Smooth muscle cell (in vitro differentiated cells): Measurements from ENCODE around the gene CDC73. TPM values are rescaled to one million over a fixed set of nuclear protein-coding genes. Genes with fewer than 3 reads are reported as not detected.
A peak's percentile ranks its signal among the peaks of the same experiment; 100 is the strongest.

Experiments used
- DNase-seq: peaks from one replicate; lab custom pipeline; 2025; ENCODE audit not compliant: unreplicated experiment; lab: John Stamatoyannopoulos, UW
- H2AFZ ChIP-seq: fragments of 200-600 bp; sonication (generic); 2 replicates; pipeline ENCODE4 v1.6.0; 2016; ENCODE audit warnings: antibody characterized with exemption, low read depth, mild to moderate bottlenecking
- H3F3A ChIP-seq: fragments of 200-600 bp; sonication (generic); 2 replicates; pipeline ENCODE4 v1.6.0; 2017; ENCODE audit warnings: antibody characterized with exemption, low read depth
- H3K27ac ChIP-seq: fragments of 200-600 bp; sonication (generic); 2 replicates; pipeline ENCODE4 v1.5.1; 2016; ENCODE audit warnings: low read depth, mild to moderate bottlenecking
- H3K27me3 ChIP-seq: fragments of 200-600 bp; sonication (generic); 2 replicates; pipeline ENCODE4 v1.6.1; 2016; ENCODE audit warnings: low read depth, mild to moderate bottlenecking
- H3K36me3 ChIP-seq: fragments of 200-600 bp; sonication (generic); 2 replicates; pipeline ENCODE4 v1.5.1; 2016; ENCODE audit warnings: low read depth
- H3K4me1 ChIP-seq: fragments of 200-600 bp; sonication (generic); 2 replicates; pipeline ENCODE4 v1.5.1; 2016; ENCODE audit warnings: low read depth
- H3K4me2 ChIP-seq: fragments of 200-600 bp; sonication (generic); 2 replicates; pipeline ENCODE4 v1.6.0; 2016; ENCODE audit warnings: mild to moderate bottlenecking
- H3K4me3 ChIP-seq: fragments of 200-600 bp; sonication (generic); 2 replicates; pipeline ENCODE4 v1.5.1; 2016; ENCODE audit warnings: mild to moderate bottlenecking
- H3K79me2 ChIP-seq: fragments of 200-600 bp; sonication (generic); 2 replicates; pipeline ENCODE4 v1.6.0; 2016; ENCODE audit warnings: low read depth, mild to moderate bottlenecking
- H3K9ac ChIP-seq: fragments of 200-600 bp; sonication (generic); 2 replicates; pipeline ENCODE4 v1.6.0; 2016; ENCODE audit warnings: low read depth
- H3K9me3 ChIP-seq: fragments of 200-600 bp; sonication (generic); replicated peaks from 2 replicates; pipeline ENCODE4 v1.5.1; 2016; ENCODE audit warnings: low read depth
- H4K20me1 ChIP-seq: fragments of 200-600 bp; sonication (generic); 2 replicates; pipeline ENCODE4 v1.6.0; 2016; ENCODE audit warnings: low read depth
- CTCF ChIP-seq: fragments of 200-600 bp; sonication (generic); IDR thresholded peaks from 2 replicates; pipeline ENCODE4 v1.5.1; 2017; ENCODE audit warnings: borderline replicate concordance, mild to moderate bottlenecking, antibody characterized with exemption; ENCODE audit not compliant: insufficient read depth, poor library complexity, severe bottlenecking
- WGBS: methylation state at CpG from one replicate; pipeline ENCODE4 v1.1.7; 2016; ENCODE audit warnings: low lambda C conversion rate; 5-methylcytosine and 5-hydroxymethylcytosine counted together
- polyA plus RNA-seq: library from polyadenylated mRNA; unstranded; fragments of >200 nt; fragmentation: Nextera tagmentation; extraction: Ambion mirVana; gene quantifications from 2 replicates; pipeline ENCODE4 v1.2.1, GENCODE V29; 2016
- total RNA-seq: library from RNA; depleted of rRNA; stranded (reverse); fragments of >200 nt; gene quantifications from 2 replicates; pipeline ENCODE4 v1.2.3, GENCODE V29; 2014

The CDC73 gene
- total and polyA plus RNA-seq, 2 experiments from 2014 or later = 28.5 to 32.0 TPM

- Histone ChIP-seq H3K27me3 (no peaks in the 10 kb centered on the region), H4K20me1 (no peaks in the 10 kb centered on the region), H3K36me3 (no peaks in the 10 kb centered on the region), H3K4me1 (no peaks in the 10 kb centered on the region), H3K4me3 (no peak overlapping the region), H3K79me2 (no peaks in the 10 kb centered on the region), H3F3A (no peaks in the 10 kb centered on the region), H3K9ac (no peak overlapping the region), H3K27ac (peak overlapping the region; percentile 39), H3K4me2 (no peak overlapping the region), H3K9me3 (no peaks in the 10 kb centered on the region), H2AFZ (no peak overlapping the region)
- no peak for TF ChIP-seq CTCF
- no peak for DNase-seq
- WGBS = 67% methylated on average over 2 of the region's 2 CpGs
These were observed 149.2 kb downstream of the CDC73 start for GRCh38 chr1:193270996-193271395.

DNA sequence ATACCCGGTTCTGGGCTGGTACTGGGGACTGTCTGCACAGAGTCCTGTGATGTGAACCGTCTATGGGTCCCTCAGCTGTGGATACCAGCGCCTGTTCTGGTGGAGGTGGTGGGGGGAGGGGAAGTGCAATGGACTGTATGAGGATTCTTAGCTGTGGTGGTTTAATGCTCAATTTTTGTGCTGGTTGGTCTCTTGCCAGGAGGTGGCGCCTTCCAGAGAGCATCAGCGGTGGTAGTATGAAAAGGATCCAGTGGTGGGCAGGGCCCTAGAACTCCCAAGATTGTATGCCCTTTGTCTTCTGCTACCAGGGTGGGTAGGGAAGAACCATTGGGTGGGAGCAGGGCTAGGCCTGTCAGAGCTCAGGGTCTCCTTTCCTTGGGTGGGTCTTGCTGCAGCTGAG is 153.9 kb downstream of the CDC73 start:
- TF ChIP-seq CTCF = no peak
- Histone ChIP-seq H3K9ac (no peak overlapping the region), H2AFZ (no peak overlapping the region), H3K4me2 (no peak overlapping the region), H3K27ac (no peak overlapping the region), H3K4me3 (no peak overlapping the region), H4K20me1 (no peaks in the 10 kb centered on the region), H3K79me2 (no peaks in the 10 kb centered on the region), H3K9me3 (no peaks in the 10 kb centered on the region), H3K27me3 (no peaks in the 10 kb centered on the region), H3F3A (no peaks in the 10 kb centered on the region), H3K4me1 (no peaks in the 10 kb centered on the region), H3K36me3 (no peaks in the 10 kb centered on the region)
- no peak for DNase-seq
- WGBS = 85% methylated on average over 5 of the region's 5 CpGs

- Histone ChIP-seq H3K4me3 (no peak overlapping the region), H3K4me2 (no peak overlapping the region), H4K20me1 (no peaks in the 10 kb centered on the region), H3K9me3 (no peaks in the 10 kb centered on the region), H3K27ac (no peak overlapping the region), H3F3A (no peaks in the 10 kb centered on the region), H2AFZ (no peak overlapping the region), H3K36me3 (no peaks in the 10 kb centered on the region), H3K4me1 (no peaks in the 10 kb centered on the region), H3K9ac (no peak overlapping the region), H3K79me2 (no peaks in the 10 kb centered on the region), H3K27me3 (no peaks in the 10 kb centered on the region)
- TF ChIP-seq CTCF = no peak
- no peak for DNase-seq
- 96% methylated on average over 2 of the region's 2 CpGs for WGBS
These were observed 157.1 kb downstream of the CDC73 start for GRCh38 chr1:193278968-193279367.

DNA sequence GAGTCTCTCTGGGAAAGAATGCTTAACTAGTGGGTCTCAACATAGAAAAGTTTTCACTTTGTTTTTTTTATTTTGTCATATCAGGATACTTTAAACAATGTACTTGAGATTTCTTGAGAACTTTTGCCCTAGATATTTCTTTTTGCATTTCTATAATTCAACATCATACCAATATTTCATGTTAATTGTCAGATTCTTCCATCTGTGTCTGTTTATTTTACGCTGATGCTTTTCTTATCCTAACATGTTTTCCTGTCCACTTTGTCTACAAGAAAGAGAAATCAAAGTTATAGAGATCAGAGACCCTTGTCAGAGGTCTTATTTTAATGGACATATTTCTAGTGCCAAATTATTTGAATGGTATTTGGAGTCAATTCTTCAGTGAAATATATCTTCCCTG is 160.1 kb downstream of the CDC73 start:
- no peak for TF ChIP-seq CTCF
- WGBS = 98% methylated on average over 1 of the region's 1 CpG
- H3K27ac ChIP-seq = no peak overlapping the region

More for the DNA sequence above, 160.1 kb downstream of the CDC73 start:
- H3K27me3 ChIP-seq = no peaks in the 10 kb centered on the region
- no peaks in the 10 kb centered on the region for H4K20me1 ChIP-seq
- no peak overlapping the region for H3K4me3 ChIP-seq
- no peaks in the 10 kb centered on the region for H3K9me3 ChIP-seq
- no peak overlapping the region for H3K9ac ChIP-seq
- DNase-seq = no peak
- H3F3A ChIP-seq = no peaks in the 10 kb centered on the region
- no peak overlapping the region for H2AFZ ChIP-seq
- no peaks in the 10 kb centered on the region for H3K4me1 ChIP-seq
- H3K79me2 ChIP-seq = no peaks in the 10 kb centered on the region
- no peak overlapping the region for H3K4me2 ChIP-seq
- H3K36me3 ChIP-seq = no peaks in the 10 kb centered on the region
